ENCODE data around the gene MEOX1. TPM values are rescaled to one million over a fixed set of nuclear protein-coding genes. Genes with fewer than 3 reads are reported as not detected.

The MEOX1 gene
- total RNA-seq, 2 donors from 2014 or later, result 3.4 to 6.1 TPM

DNA sequence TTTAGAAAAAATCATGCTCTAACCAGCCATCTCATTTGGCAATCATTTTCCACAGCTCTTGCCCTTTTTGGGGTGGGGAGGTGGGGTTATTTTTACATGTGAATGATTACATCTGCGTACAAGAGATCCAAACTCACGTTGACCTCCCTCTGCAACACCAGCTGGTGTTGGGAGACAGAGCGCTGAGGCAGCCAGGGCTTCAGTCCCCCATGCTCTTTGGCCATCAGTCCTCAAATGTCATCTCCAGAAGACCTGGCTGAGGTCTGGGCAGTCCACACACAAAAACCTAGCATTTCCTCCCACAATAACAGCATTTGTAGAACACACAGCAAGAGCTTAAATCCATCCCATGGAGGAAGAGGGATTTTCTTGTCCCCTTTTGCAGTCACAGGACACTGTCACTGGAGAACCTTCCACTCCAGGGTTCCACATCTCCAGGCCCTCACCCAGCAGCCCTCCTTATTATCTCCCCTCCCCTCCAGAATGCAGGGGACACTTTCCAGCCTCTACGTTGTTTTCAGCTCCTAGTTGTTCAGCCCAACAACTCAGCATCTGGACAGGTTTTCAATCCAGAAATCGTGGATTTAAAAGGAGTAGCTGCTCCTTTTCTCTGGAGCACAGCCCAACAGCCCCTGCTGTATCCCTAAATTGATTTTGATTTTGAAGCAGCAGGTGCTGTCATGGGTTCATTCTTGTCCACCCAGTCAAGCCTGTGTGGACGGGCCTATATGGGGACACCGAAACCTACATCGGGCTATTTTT is 21.1 kb downstream of the MEOX1 start:
- no peak for DNase-seq (ENCODE audit: low spot score)
- peaks cover 2% of the 10 kb centered on the region for H3K4me1 ChIP-seq (replicated peaks)
- H3K9me3 ChIP-seq, result no peaks in the 10 kb centered on the region
- intact Hi-C loops (cut with DNase I), result no loop called here
- no peak overlapping the region for H3K27ac ChIP-seq
- H3K36me3 ChIP-seq, result no peaks in the 10 kb centered on the region
- H3K4me3 ChIP-seq, result no peak overlapping the region
- WGBS, result 76% methylated on average over 8 of the region's 8 CpGs
- TF ChIP-seq, protein P1, sequence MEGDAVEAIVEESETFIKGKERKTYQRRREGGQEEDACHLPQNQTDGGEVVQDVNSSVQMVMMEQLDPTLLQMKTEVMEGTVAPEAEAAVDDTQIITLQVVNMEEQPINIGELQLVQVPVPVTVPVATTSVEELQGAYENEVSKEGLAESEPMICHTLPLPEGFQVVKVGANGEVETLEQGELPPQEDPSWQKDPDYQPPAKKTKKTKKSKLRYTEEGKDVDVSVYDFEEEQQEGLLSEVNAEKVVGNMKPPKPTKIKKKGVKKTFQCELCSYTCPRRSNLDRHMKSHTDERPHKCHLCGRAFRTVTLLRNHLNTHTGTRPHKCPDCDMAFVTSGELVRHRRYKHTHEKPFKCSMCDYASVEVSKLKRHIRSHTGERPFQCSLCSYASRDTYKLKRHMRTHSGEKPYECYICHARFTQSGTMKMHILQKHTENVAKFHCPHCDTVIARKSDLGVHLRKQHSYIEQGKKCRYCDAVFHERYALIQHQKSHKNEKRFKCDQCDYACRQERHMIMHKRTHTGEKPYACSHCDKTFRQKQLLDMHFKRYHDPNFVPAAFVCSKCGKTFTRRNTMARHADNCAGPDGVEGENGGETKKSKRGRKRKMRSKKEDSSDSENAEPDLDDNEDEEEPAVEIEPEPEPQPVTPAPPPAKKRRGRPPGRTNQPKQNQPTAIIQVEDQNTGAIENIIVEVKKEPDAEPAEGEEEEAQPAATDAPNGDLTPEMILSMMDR (IDR thresholded peaks at IDR 0.05), result no peak
- TF ChIP-seq POLR2A (IDR thresholded peaks at IDR 0.05) (no peak), POLR2AphosphoS5 (IDR thresholded peaks at IDR 0.05) (no peak)
- H3K27me3 ChIP-seq (replicated peaks; ENCODE audit: insufficient read depth), result no peaks in the 10 kb centered on the region

DNA sequence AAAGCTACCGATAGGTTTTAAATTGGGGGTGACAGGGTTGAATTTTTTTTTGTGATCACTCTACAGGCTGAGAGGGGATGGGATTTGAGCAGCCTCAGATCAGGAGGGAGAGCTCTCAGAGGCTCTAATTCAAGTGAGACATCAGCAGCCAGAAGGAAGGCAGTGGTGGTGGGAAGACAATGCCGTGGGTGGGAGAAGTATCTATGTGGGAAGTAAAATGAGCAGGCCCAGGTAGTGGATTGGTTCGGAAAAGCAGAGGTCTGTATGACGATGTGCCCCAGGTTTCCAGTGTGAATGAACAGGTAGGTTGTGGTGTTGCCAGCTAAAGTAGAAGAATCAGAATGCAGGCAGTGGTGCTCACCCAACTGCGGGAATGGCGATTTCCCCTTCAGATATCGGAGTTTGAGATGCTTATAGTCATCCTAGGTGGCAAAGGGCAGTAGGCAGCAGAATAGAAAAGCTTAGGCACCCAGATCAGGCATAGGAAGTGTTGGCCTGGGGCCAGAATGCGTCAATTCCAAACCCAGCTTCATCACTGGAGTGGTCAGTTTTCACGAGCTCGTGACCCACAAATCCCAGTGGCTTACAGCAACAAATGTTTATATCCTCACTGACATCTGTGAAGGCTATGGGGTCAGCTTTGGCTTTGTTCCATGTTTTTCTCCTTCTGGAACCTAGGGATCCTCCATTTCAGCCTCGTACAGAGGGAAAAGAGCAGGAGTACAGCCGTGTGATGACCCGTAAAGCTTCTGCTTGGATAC is 24.0 kb downstream of the MEOX1 start:
- no peaks in the 10 kb centered on the region for H3K27me3 ChIP-seq (replicated peaks; ENCODE audit: insufficient read depth)
- H3K27ac ChIP-seq, result no peak overlapping the region
- 88% methylated on average over 13 of the region's 13 CpGs for WGBS
- intact Hi-C loops (cut with DNase I), result no loop called here
- no peak for DNase-seq (ENCODE audit: low spot score)
- H3K4me1 ChIP-seq (replicated peaks), result peaks cover 8% of the 10 kb centered on the region
- no peaks in the 10 kb centered on the region for H3K36me3 ChIP-seq
- no peak overlapping the region for H3K4me3 ChIP-seq
- TF ChIP-seq POLR2AphosphoS5 (IDR thresholded peaks at IDR 0.05) (no peak), POLR2A (IDR thresholded peaks at IDR 0.05) (no peak)
- TF ChIP-seq, protein P1 (IDR thresholded peaks at IDR 0.05), result no peak
- no peaks in the 10 kb centered on the region for H3K9me3 ChIP-seq

DNA sequence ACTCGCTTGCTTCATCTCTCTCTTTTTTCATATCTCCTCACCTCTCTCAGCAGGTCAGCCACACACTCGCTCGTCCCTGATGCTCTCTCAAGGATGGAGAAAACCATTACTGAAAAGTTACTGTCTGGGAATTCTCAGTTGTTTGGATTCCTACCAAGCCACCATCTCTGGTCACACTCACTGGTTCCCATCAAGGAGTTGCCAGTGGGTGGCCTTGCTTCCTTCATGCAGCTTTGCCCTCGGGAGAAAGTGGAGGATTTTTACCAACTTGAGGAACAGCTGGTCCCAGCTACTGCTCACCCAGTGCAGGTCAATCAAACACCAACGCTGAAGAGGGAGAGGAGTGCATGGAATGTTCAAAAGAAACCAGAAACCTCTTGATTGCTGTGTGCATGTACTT is 25.3 kb downstream of the MEOX1 start:
- no peak for DNase-seq (ENCODE audit: low spot score)
- intact Hi-C loops (cut with DNase I), result no loop called here
- WGBS, result 94% methylated on average over 5 of the region's 5 CpGs
- Histone ChIP-seq H3K9me3 (no peaks in the 10 kb centered on the region), H3K36me3 (no peaks in the 10 kb centered on the region), H3K4me3 (no peak overlapping the region), H3K27ac (no peak overlapping the region), H3K27me3 (replicated peaks; ENCODE audit: insufficient read depth) (no peaks in the 10 kb centered on the region), H3K4me1 (replicated peaks) (peaks cover 8% of the 10 kb centered on the region)
- TF ChIP-seq POLR2A (IDR thresholded peaks at IDR 0.05) (no peak), POLR2AphosphoS5 (IDR thresholded peaks at IDR 0.05) (no peak)
- TF ChIP-seq, protein P1 (IDR thresholded peaks at IDR 0.05), result no peak

DNA sequence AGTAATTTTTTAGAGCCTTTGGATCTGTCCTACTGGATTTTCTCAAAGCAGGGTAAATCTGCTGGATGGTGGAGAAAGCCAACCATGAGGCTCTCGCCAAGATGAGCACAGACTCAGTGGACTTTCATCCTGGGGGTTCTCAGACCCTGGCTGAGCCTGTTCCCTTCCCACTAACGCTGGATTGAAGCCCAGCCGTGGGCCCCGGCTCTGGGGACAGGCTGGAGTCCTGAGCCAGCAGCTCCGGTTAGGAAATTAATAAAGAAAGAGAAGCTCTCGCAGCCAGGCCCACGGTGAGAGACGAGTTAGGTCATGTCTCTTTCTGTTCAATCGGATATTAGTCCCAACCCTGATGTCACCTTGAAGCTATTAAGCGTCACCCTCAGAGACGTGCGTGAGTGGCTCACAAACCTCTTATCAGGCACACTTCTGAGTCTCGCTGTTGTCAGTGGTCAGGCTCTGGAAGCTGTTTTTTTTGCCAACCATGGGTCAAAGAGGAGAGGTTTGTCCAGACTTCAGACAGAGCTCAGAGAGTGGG is 27.1 kb downstream of the MEOX1 start:
- Histone ChIP-seq H3K9me3 (no peaks in the 10 kb centered on the region), H3K4me1 (replicated peaks) (peaks cover 5% of the 10 kb centered on the region), H3K27ac (peak overlapping the region; percentile 34 to 44), H3K27me3 (replicated peaks; ENCODE audit: insufficient read depth) (no peaks in the 10 kb centered on the region), H3K36me3 (no peaks in the 10 kb centered on the region), H3K4me3 (no peak overlapping the region)
- 8% methylated on average over 13 of the region's 13 CpGs for WGBS
- intact Hi-C loops (cut with DNase I), result no loop called here
- DNase-seq (ENCODE audit: low spot score), result peak; percentile 19
- TF ChIP-seq POLR2A (IDR thresholded peaks at IDR 0.05) (peak; percentile 3), POLR2AphosphoS5 (IDR thresholded peaks at IDR 0.05) (peak; percentile 16)
- TF ChIP-seq, protein P1 (IDR thresholded peaks at IDR 0.05), result no peak

Measured in prostate gland (tissue), 2 donors.